ENCODE measurements around the gene RAB22A. TPM values are rescaled to one million over a fixed set of nuclear protein-coding genes. Genes with fewer than 3 reads are reported as not detected.

The RAB22A gene
- total RNA-seq, 4 donors from 2014 or later = 16.7 to 26.2 (median 20.8) TPM

GRCh38 chr20:58289143-58289542 is 20.4 kb upstream of the RAB22A start:
- WGBS, 2 donors = 90 to 92% methylated on average over 2 of the region's 2 CpGs
- no peak for DNase-seq (ENCODE audit: low spot score in 2 of 2)
- TF ChIP-seq, protein P1, sequence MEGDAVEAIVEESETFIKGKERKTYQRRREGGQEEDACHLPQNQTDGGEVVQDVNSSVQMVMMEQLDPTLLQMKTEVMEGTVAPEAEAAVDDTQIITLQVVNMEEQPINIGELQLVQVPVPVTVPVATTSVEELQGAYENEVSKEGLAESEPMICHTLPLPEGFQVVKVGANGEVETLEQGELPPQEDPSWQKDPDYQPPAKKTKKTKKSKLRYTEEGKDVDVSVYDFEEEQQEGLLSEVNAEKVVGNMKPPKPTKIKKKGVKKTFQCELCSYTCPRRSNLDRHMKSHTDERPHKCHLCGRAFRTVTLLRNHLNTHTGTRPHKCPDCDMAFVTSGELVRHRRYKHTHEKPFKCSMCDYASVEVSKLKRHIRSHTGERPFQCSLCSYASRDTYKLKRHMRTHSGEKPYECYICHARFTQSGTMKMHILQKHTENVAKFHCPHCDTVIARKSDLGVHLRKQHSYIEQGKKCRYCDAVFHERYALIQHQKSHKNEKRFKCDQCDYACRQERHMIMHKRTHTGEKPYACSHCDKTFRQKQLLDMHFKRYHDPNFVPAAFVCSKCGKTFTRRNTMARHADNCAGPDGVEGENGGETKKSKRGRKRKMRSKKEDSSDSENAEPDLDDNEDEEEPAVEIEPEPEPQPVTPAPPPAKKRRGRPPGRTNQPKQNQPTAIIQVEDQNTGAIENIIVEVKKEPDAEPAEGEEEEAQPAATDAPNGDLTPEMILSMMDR (IDR thresholded peaks at IDR 0.05) = no peak
- TF ChIP-seq EP300 (IDR thresholded peaks at IDR 0.05) (no peak), POLR2A (IDR thresholded peaks at IDR 0.05) (no peak)
- Histone ChIP-seq H3K36me3 (peaks cover 0 to 28% (median 0%) of the 10 kb centered on the region in 3 donors), H3K27me3 (no peaks in the 10 kb centered on the region), H3K4me3 (no peak overlapping the region), H3K27ac (no peak overlapping the region), H3K4me1 (no peaks in the 10 kb centered on the region), H3K9me3 (no peaks in the 10 kb centered on the region)

DNA sequence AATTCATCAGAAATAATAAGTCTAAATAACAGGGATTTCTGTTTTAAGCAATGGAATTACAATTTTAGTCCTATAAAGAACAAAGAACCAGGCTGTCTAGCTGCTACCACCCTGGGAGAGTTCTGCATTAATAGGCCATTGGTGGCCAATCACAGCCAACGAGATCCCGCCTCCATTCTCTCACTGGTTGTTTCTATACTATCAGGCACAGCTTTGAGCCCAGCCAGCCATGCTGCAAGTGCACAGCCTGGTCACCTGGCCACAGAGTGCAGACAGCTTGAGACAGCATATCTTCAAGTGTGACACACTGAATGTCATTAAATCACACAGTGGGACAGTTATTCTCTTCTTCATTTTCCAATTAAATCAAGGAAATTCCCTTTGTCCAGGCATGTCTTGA is 16.1 kb upstream of the RAB22A start:
- TF ChIP-seq POLR2A (IDR thresholded peaks at IDR 0.05) = no peak
- no peak for TF ChIP-seq EP300 (IDR thresholded peaks at IDR 0.05)
- TF ChIP-seq, protein P1 (IDR thresholded peaks at IDR 0.05) = no peak
- DNase-seq (ENCODE audit: low spot score in 2 of 2) = no peak
- no peak overlapping the region for H3K27ac ChIP-seq
- H3K36me3 ChIP-seq = peaks cover 0 to 4% (median 0%) of the 10 kb centered on the region in 3 donors
- H3K4me1 ChIP-seq = peaks cover 0 to 6% (median 3%) of the 10 kb centered on the region in 4 donors
- H3K9me3 ChIP-seq = no peaks in the 10 kb centered on the region
- no peak overlapping the region for H3K4me3 ChIP-seq
- WGBS, 2 donors = 64 to 81% methylated on average over 2 of the region's 2 CpGs
- H3K27me3 ChIP-seq = no peaks in the 10 kb centered on the region

DNA sequence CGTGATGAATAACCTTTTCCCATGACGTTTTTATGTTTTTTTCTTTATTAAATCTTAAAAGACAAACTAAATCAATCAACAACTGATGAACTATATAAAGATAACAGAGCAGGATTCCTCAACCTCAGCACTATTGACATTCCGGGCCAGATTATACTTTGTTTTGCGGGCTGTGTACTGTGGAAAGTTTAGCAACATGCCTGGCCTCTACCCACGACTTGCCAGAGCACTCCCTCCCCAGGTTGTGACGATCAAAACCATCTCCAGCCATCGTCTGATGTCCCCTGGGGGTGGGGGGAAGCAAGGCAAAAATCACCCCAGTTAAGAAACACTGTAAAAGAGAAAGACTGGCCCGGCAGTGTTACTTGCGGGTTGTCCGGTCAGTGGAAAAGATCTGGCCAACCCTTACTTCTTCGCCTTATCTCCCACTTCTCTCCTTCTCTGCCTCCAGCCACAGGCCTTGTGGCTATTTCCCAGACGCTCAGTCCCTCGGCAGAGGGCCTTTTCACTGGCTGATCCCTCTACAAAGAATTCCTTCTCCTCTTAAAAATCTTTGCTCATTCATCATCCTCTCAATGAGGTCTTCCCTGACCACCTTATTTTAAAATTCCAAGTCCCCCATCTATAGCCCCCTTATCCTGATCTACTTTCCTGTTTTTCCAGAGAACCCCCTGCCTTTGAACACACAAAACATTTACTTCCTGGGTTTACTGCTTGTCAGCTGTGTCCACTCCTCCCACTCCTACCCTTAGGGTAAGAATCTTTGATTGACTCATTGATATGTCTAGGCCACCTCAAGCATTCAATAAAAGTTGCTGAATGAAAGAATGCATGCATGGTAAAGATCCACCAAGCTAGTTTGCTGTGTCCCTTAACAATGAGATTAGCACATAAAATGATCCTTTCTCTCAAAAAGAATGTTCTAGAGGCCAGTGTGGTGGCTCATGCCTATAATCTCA is 14.7 kb upstream of the RAB22A start:
- 75% methylated on average over 13 of the region's 13 CpGs for WGBS, 2 donors
- Histone ChIP-seq H3K4me3 (no peak overlapping the region), H3K36me3 (peaks cover 0 to 1% (median 0%) of the 10 kb centered on the region in 3 donors), H3K4me1 (peaks cover 0 to 6% (median 3%) of the 10 kb centered on the region in 4 donors), H3K27me3 (no peaks in the 10 kb centered on the region), H3K27ac (no peak overlapping the region), H3K9me3 (no peaks in the 10 kb centered on the region)
- no peak for DNase-seq (ENCODE audit: low spot score in 2 of 2)
- TF ChIP-seq POLR2A (IDR thresholded peaks at IDR 0.05) = no peak
- TF ChIP-seq EP300 (IDR thresholded peaks at IDR 0.05) = no peak
- TF ChIP-seq, protein P1 (IDR thresholded peaks at IDR 0.05) = no peak

GRCh38 chr20:58296051-58296837 is 13.3 kb upstream of the RAB22A start:
- TF ChIP-seq POLR2A (IDR thresholded peaks at IDR 0.05) (no peak), EP300 (IDR thresholded peaks at IDR 0.05) (no peak)
- TF ChIP-seq, protein P1 (IDR thresholded peaks at IDR 0.05) = no peak
- Histone ChIP-seq H3K27ac (no peak overlapping the region), H3K9me3 (no peaks in the 10 kb centered on the region), H3K27me3 (no peaks in the 10 kb centered on the region), H3K4me3 (no peak overlapping the region), H3K4me1 (peaks cover 0 to 6% (median 3%) of the 10 kb centered on the region in 4 donors), H3K36me3 (peaks cover 0 to 15% (median 0%) of the 10 kb centered on the region in 3 donors)
- DNase-seq (ENCODE audit: low spot score in 2 of 2) = no peak
- 57 to 64% methylated on average over 7 of the region's 7 CpGs for WGBS, 2 donors

Data from tibial nerve (tissue), 4 donors.